Amygdala (tissue), 56 donors: Measurements from ENCODE around the gene ZCCHC13.
"Not testable (repeated sequence)": the region's sequence is repeated elsewhere in the genome, so short reads cannot be mapped to it uniquely, and the experiment has no call there.

Experiments used
- DNase-seq, 56 donors: peaks; one replicate each; lab custom pipeline; 2025; lab: John Stamatoyannopoulos, UW

ZCCHC13 gene

GRCh38 chrX:74319321-74319720, 15.3 kb downstream of the ZCCHC13 start:
- DNase-seq = not testable (repeated sequence)

- DNase-seq = no peak
Measured at GRCh38 chrX:74321191-74321590, 17.2 kb downstream of the ZCCHC13 start.

- peak in 1 of 56 donors; percentile 1 for DNase-seq
Measured at GRCh38 chrX:74324131-74324530, 20.2 kb downstream of the ZCCHC13 start.

GRCh38 chrX:74325130-74326059, 21.4 kb downstream of the ZCCHC13 start:
- DNase-seq = peak in 14 of 56 donors; percentile 0 to 22 (median 3)

GRCh38 chrX:74338852-74339251, 34.9 kb downstream of the ZCCHC13 start:
- DNase-seq = no peak

- no peak for DNase-seq
Measured at GRCh38 chrX:74340051-74340450, 36.1 kb downstream of the ZCCHC13 start.

- DNase-seq = not testable (repeated sequence)
Measured at GRCh38 chrX:74342211-74342610, 38.2 kb downstream of the ZCCHC13 start.

GRCh38 chrX:74343343-74344279, 39.6 kb downstream of the ZCCHC13 start:
- peak in 17 of 56 donors; percentile 0 to 56 (median 3) for DNase-seq

GRCh38 chrX:74344280-74344622, 40.3 kb downstream of the ZCCHC13 start:
- DNase-seq = no peak

GRCh38 chrX:74346088-74346487, 42.1 kb downstream of the ZCCHC13 start:
- DNase-seq = no peak

- DNase-seq = no peak
Measured at GRCh38 chrX:74349387-74349786, 45.4 kb downstream of the ZCCHC13 start.

- DNase-seq = no peak
Measured at GRCh38 chrX:74351760-74352159, 47.8 kb downstream of the ZCCHC13 start.

- no peak for DNase-seq
Measured at GRCh38 chrX:74353984-74354383, 50.0 kb downstream of the ZCCHC13 start.
